Measurements from ENCODE around the gene BMPR1A. TPM values are rescaled to one million over a fixed set of nuclear protein-coding genes. Genes with fewer than 3 reads are reported as not detected.

Gene BMPR1A
- total RNA-seq, 1 donor from 2014 or later, result 84.7 TPM

- H3K36me3 Mint-ChIP-seq, result peaks cover 16% of the 10 kb centered on the region
- no peak for TF ChIP-seq CTCF (conservative IDR thresholded peaks at IDR 0.05)
- no peak overlapping the region for H3K27ac Mint-ChIP-seq
- no peaks in the 10 kb centered on the region for H3K27me3 Mint-ChIP-seq
- no peak overlapping the region for H3K4me3 Mint-ChIP-seq
- no peak for DNase-seq (ENCODE audit: extremely low spot score, unreplicated experiment)
- H3K4me1 Mint-ChIP-seq (ENCODE audit: unreplicated experiment), result peaks cover 40% of the 10 kb centered on the region
- H3K9me3 Mint-ChIP-seq, result no peaks in the 10 kb centered on the region
Observed at GRCh38 chr10:86798025-86798424, 41.6 kb downstream of the BMPR1A start.

DNA sequence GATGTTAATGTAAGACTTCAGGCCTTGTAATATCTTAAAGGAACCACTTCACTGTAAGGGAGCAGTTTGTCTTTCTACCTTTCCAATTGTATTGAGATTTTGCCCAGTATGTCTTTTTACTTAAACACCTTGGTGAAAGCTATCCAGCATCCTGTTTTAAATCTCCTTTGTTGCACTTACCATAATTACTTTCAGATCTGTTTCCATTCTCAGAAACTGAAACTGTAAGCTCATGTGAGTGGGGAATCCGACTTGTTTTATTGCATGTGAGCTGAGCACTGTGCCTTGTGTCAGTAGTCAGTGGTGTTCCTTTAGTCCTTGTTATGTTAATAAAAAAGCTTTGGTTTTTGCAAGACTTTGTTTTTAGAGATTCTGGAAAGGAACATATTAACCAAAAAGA lies 42.2 kb downstream of the BMPR1A start:
- Mint-ChIP-seq H3K9me3 (no peaks in the 10 kb centered on the region), H3K27me3 (no peaks in the 10 kb centered on the region), H3K4me3 (peak overlapping the region; percentile 20), H3K27ac (peak overlapping the region; percentile 53), H3K4me1 (ENCODE audit: unreplicated experiment) (peaks cover 37% of the 10 kb centered on the region), H3K36me3 (peaks cover 16% of the 10 kb centered on the region)
- no peak for TF ChIP-seq CTCF (conservative IDR thresholded peaks at IDR 0.05)
- no peak for DNase-seq (ENCODE audit: extremely low spot score, unreplicated experiment)

GRCh38 chr10:86799188-86799845 lies 42.9 kb downstream of the BMPR1A start:
- H3K4me1 Mint-ChIP-seq (ENCODE audit: unreplicated experiment), result peaks cover 37% of the 10 kb centered on the region
- no peak for TF ChIP-seq CTCF (conservative IDR thresholded peaks at IDR 0.05)
- peak overlapping the region; percentile 3 for H3K27ac Mint-ChIP-seq
- H3K9me3 Mint-ChIP-seq, result no peaks in the 10 kb centered on the region
- peak overlapping the region; percentile 63 for H3K4me3 Mint-ChIP-seq
- no peaks in the 10 kb centered on the region for H3K27me3 Mint-ChIP-seq
- no peak for DNase-seq (ENCODE audit: extremely low spot score, unreplicated experiment)
- peaks cover 16% of the 10 kb centered on the region for H3K36me3 Mint-ChIP-seq

DNA sequence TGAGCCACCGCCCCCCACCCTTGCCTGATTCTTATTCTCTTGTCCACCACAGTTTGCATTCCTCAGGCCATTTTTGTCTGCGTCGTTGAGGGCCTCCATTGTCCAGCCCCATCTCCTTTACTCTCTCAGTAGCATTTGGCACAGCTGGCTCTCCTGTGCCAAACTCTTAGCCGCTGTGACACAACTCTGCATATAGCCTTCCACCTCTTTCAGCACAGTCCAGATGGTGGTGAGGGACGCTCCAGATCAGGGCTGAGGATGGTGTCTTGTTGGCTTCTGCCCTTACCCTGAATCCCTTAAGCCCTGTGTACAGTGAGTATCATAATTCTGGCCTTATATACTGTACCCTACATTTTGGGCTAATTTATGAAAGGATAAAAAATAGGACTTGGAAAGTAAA lies 45.6 kb downstream of the BMPR1A start:
- H3K9me3 Mint-ChIP-seq, result no peaks in the 10 kb centered on the region
- peak overlapping the region; percentile 22 for H3K27ac Mint-ChIP-seq
- no peaks in the 10 kb centered on the region for H3K27me3 Mint-ChIP-seq
- DNase-seq (ENCODE audit: extremely low spot score, unreplicated experiment), result no peak
- H3K4me1 Mint-ChIP-seq (ENCODE audit: unreplicated experiment), result peaks cover 40% of the 10 kb centered on the region
- H3K4me3 Mint-ChIP-seq, result no peak overlapping the region
- peaks cover 16% of the 10 kb centered on the region for H3K36me3 Mint-ChIP-seq
- no peak for TF ChIP-seq CTCF (conservative IDR thresholded peaks at IDR 0.05)

DNA sequence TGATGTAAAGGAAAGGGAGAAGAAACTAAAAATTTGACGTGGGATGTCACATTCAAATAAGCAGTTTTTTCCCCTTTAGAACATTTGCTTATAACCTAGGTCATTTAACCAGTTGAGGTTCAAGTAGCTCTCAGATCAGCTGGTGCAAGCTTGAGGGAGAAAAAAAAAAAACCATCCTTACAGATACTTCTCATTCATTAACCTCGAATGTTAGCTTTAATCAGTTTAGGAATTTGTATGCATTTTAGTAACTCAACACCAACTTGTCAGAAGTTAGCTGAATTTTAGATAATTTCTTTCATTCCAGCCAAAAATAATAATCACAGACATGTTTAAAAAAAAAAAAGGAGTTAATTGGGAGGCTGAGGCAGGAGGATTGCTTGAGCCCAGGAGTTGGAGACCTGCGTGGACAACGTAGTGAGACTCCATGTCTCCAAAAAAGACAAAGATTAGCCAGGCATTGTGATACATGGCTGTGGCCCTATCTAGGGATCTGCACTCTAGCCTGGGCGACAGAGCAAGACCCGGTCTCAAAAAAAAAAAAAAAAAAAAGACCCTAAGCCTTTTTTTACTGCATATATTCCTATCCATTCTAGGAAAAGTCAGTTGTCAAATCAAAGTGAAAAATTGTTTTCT lies 46.2 kb downstream of the BMPR1A start:
- H3K36me3 Mint-ChIP-seq, result peaks cover 16% of the 10 kb centered on the region
- DNase-seq (ENCODE audit: extremely low spot score, unreplicated experiment), result no peak
- H3K4me1 Mint-ChIP-seq (ENCODE audit: unreplicated experiment), result peaks cover 38% of the 10 kb centered on the region
- H3K27me3 Mint-ChIP-seq, result no peaks in the 10 kb centered on the region
- H3K4me3 Mint-ChIP-seq, result no peak overlapping the region
- no peak for TF ChIP-seq CTCF (conservative IDR thresholded peaks at IDR 0.05)
- H3K9me3 Mint-ChIP-seq, result no peaks in the 10 kb centered on the region
- peak overlapping the region; percentile 22 for H3K27ac Mint-ChIP-seq
